Osteocyte (in vitro differentiated cells): ENCODE results near the gene AMBRA1. TPM values are rescaled to one million over a fixed set of nuclear protein-coding genes. Genes with fewer than 3 reads are reported as not detected.

Experiments used
- DNase-seq: peaks from one replicate; pipeline ENCODE4 v3.0.0; 2021; ENCODE audit warnings: mixed read lengths; ENCODE audit not compliant: unreplicated experiment; ENCODE audit errors: extremely low spot score
- H3K27ac Mint-ChIP-seq: one replicate; pipeline ENCODE4 v1.8.0; 2021; ENCODE audit warnings: mild to moderate bottlenecking, mixed read lengths; ENCODE audit not compliant: unreplicated experiment
- H3K27me3 Mint-ChIP-seq: one replicate; pipeline ENCODE4 v1.8.0; 2021; ENCODE audit warnings: mixed read lengths; ENCODE audit not compliant: unreplicated experiment
- H3K36me3 Mint-ChIP-seq: one replicate; pipeline ENCODE4 v1.8.0; 2021; ENCODE audit warnings: mixed read lengths; ENCODE audit not compliant: unreplicated experiment
- H3K4me1 Mint-ChIP-seq: one replicate; pipeline ENCODE4 v1.8.0; 2021; ENCODE audit warnings: mixed read lengths; ENCODE audit not compliant: unreplicated experiment
- H3K4me3 Mint-ChIP-seq: one replicate; pipeline ENCODE4 v1.8.0; 2021; ENCODE audit warnings: mild to moderate bottlenecking, moderate library complexity, mixed read lengths; ENCODE audit not compliant: unreplicated experiment
- H3K9me3 Mint-ChIP-seq: one replicate; pipeline ENCODE4 v1.8.0; 2021; ENCODE audit warnings: mixed read lengths; ENCODE audit not compliant: unreplicated experiment
- CTCF ChIP-seq: fragments of 200-600 bp; sonication (generic); IDR thresholded peaks from 2 replicates; pipeline ENCODE4 v1.5.0; 2021; ENCODE audit warnings: antibody characterized with exemption, mild to moderate bottlenecking, moderate library complexity
- total RNA-seq: library from RNA; stranded (reverse); gene quantifications from 2 replicates; pipeline ENCODE4 v1.2.1, GENCODE V29; 2021

AMBRA1 gene
- total RNA-seq, 1 donor from 2014 or later, result 32.1 TPM

- H3K9me3 Mint-ChIP-seq, result no peaks in the 10 kb centered on the region
- no peak overlapping the region for H3K4me3 Mint-ChIP-seq
- DNase-seq, result no peak
- no peak for TF ChIP-seq CTCF
- peaks cover 2% of the 10 kb centered on the region for H3K36me3 Mint-ChIP-seq
- no peaks in the 10 kb centered on the region for H3K27me3 Mint-ChIP-seq
- H3K27ac Mint-ChIP-seq, result no peak overlapping the region
- peaks cover 4% of the 10 kb centered on the region for H3K4me1 Mint-ChIP-seq
These were observed 132.3 kb downstream of the AMBRA1 start for GRCh38 chr11:46461461-46461927.

GRCh38 chr11:46458491-46458890 lies 135.3 kb downstream of the AMBRA1 start:
- TF ChIP-seq CTCF, result no peak
- Mint-ChIP-seq H3K9me3 (no peaks in the 10 kb centered on the region), H3K27ac (no peak overlapping the region), H3K4me1 (peaks cover 4% of the 10 kb centered on the region), H3K27me3 (no peaks in the 10 kb centered on the region), H3K4me3 (no peak overlapping the region), H3K36me3 (peaks cover 4% of the 10 kb centered on the region)
- no peak for DNase-seq

- DNase-seq, result no peak
- no peak overlapping the region for H3K27ac Mint-ChIP-seq
- no peaks in the 10 kb centered on the region for H3K27me3 Mint-ChIP-seq
- H3K36me3 Mint-ChIP-seq, result peaks cover 4% of the 10 kb centered on the region
- peaks cover 4% of the 10 kb centered on the region for H3K4me1 Mint-ChIP-seq
- H3K4me3 Mint-ChIP-seq, result no peak overlapping the region
- no peaks in the 10 kb centered on the region for H3K9me3 Mint-ChIP-seq
- TF ChIP-seq CTCF, result no peak
These were observed 136.0 kb downstream of the AMBRA1 start for GRCh38 chr11:46457659-46458424.

GRCh38 chr11:46457021-46457420 lies 136.8 kb downstream of the AMBRA1 start:
- Mint-ChIP-seq H3K27ac (no peak overlapping the region), H3K27me3 (no peaks in the 10 kb centered on the region), H3K36me3 (peaks cover 4% of the 10 kb centered on the region)

More at GRCh38 chr11:46457021-46457420, 136.8 kb downstream of the AMBRA1 start:
- Mint-ChIP-seq H3K9me3 (no peaks in the 10 kb centered on the region), H3K4me1 (peaks cover 4% of the 10 kb centered on the region), H3K4me3 (no peak overlapping the region)
- no peak for DNase-seq
- TF ChIP-seq CTCF, result no peak
